Kidney (tissue), 14 donors: Measurements from ENCODE around the gene GLOD5. TPM values are rescaled to one million over a fixed set of nuclear protein-coding genes. Genes with fewer than 3 reads are reported as not detected.

Experiments used
- DNase-seq, 5 donors: peaks; one replicate each; pipeline ENCODE4 v3.0.0-alpha.2; 2013 to 2020
- FAIRE-seq: peaks from 2 replicates; lab custom pipeline; 2012; peaks lifted over from hg19 to GRCh38; lab: Jason Lieb, UNC
- H3K27ac ChIP-seq, 2 donors: one replicate each; pipeline ENCODE4 v1.7.0; 2013; ENCODE audit warnings: low read depth in 2 of 2, low read length in 2 of 2, inconsistent platforms in 1 of 2
- H3K27me3 ChIP-seq: one replicate; pipeline ENCODE4 v1.7.1; 2013; ENCODE audit warnings: low read length, inconsistent platforms; ENCODE audit not compliant: control insufficient read depth, insufficient read depth
- H3K36me3 ChIP-seq, 3 donors: one replicate each; pipeline versions ENCODE4 v1.7.0 to v1.7.1; 2013; ENCODE audit warnings: low read length in 3 of 3, control low read depth in 1 of 3, inconsistent platforms in 1 of 3; ENCODE audit not compliant: insufficient read depth in 3 of 3, control insufficient read depth in 2 of 3
- H3K4me1 ChIP-seq, 3 donors: one replicate each; pipeline versions ENCODE4 v1.7.0 to v1.7.1; 2013; ENCODE audit warnings: low read length in 3 of 3, inconsistent platforms in 1 of 3, low read depth in 1 of 3; ENCODE audit not compliant: control insufficient read depth in 2 of 3, insufficient read depth in 2 of 3
- H3K4me3 ChIP-seq, 3 donors: one replicate each; pipeline versions ENCODE4 v1.7.0 to v1.8.1; 2013; ENCODE audit warnings: low read length in 3 of 3, control low read depth in 1 of 3, inconsistent platforms in 1 of 3
- H3K9ac ChIP-seq, 3 donors: one replicate each; pipeline versions ENCODE4 v1.7.0 to v1.7.1; 2013; ENCODE audit warnings: low read length in 3 of 3, control low read depth in 1 of 3, inconsistent platforms in 1 of 3
- H3K9me3 ChIP-seq, 3 donors: one replicate each; pipeline versions ENCODE4 v1.7.0 to v1.7.1; 2013; ENCODE audit warnings: low read length in 3 of 3, control low read depth in 1 of 3, inconsistent platforms in 1 of 3; ENCODE audit not compliant: control insufficient read depth in 2 of 3, insufficient read depth in 1 of 3
- CTCF ChIP-seq: IDR thresholded peaks from 3 replicates; pipeline ENCODE4 v1.5.1; 2012; ENCODE audit warnings: mild to moderate bottlenecking, moderate library complexity, borderline replicate concordance; ENCODE audit not compliant: insufficient read depth; ENCODE audit errors: extremely low read depth
- intact Hi-C: fragments of 100-400 bp; cut with DNase I; formaldehyde crosslinking; loops from one replicate; pipeline ENCODE4 v1.11.1; 2022
- polyA plus RNA-seq: library from polyadenylated mRNA; stranded (reverse); fragments of 350-450 nt; fragmentation: Illumina TruSeq; extraction: RNeasy Lipid Tissue Mini Kit (QIAGEN cat#74804); gene quantifications from one replicate; pipeline ENCODE4 v1.2.3, GENCODE V29; 2014; ENCODE audit warnings: low read depth, low replicate concordance; ENCODE audit not compliant: insufficient read depth
- total RNA-seq: library from RNA; stranded (reverse); fragmentation: NEBNext Ultra II Directional; extraction: Animal tissue kit (Norgen Biotek cat#: 25700); gene quantifications from one replicate; pipeline ENCODE4 v1.2.1, GENCODE V29; 2021
- donor health status: control.
- donor health status: control.
- donor health status: control.
- donor health status: control.
- donor health status: control.
- donor health status: DM: yes; HTN: yes; CAD: no.
- donor health status: Normal renal cell carcinoma (clear cell type).

GLOD5 gene
- total and polyA plus RNA-seq, 2 donors from 2014 or later, result 0.94 to 12.6 TPM

- H3K9ac ChIP-seq, result no peak overlapping the region
- H3K9me3 ChIP-seq, result no peaks in the 10 kb centered on the region
- no peak overlapping the region for H3K27ac ChIP-seq
- FAIRE-seq, result no peak
- no peaks in the 10 kb centered on the region for H3K4me1 ChIP-seq
- H3K27me3 ChIP-seq, result peaks cover 2% of the 10 kb centered on the region
- H3K36me3 ChIP-seq, result no peaks in the 10 kb centered on the region
- intact Hi-C loops, result no loop called here
- TF ChIP-seq CTCF, result no peak
- no peak for DNase-seq
- no peak overlapping the region for H3K4me3 ChIP-seq
Measured at GRCh38 chrX:48776818-48777439, 15.4 kb downstream of the GLOD5 start.

- no peak for FAIRE-seq
- Histone ChIP-seq H3K4me3 (no peak overlapping the region), H3K4me1 (no peaks in the 10 kb centered on the region), H3K36me3 (no peaks in the 10 kb centered on the region), H3K27me3 (peaks cover 2% of the 10 kb centered on the region), H3K9ac (no peak overlapping the region), H3K27ac (no peak overlapping the region), H3K9me3 (no peaks in the 10 kb centered on the region)
- intact Hi-C loops, result no loop called here
- no peak for TF ChIP-seq CTCF
- DNase-seq, result no peak
Measured at GRCh38 chrX:48779399-48779798, 17.9 kb downstream of the GLOD5 start.

GRCh38 chrX:48781705-48782104, 20.2 kb downstream of the GLOD5 start:
- Histone ChIP-seq H3K27ac (no peak overlapping the region), H3K9me3 (no peaks in the 10 kb centered on the region), H3K4me3 (no peak overlapping the region), H3K36me3 (no peaks in the 10 kb centered on the region), H3K9ac (no peak overlapping the region), H3K4me1 (no peaks in the 10 kb centered on the region), H3K27me3 (peaks cover 2% of the 10 kb centered on the region)
- intact Hi-C loops, result no loop called here
- no peak for FAIRE-seq
- TF ChIP-seq CTCF, result no peak
- DNase-seq, result no peak

- Histone ChIP-seq H3K9me3 (no peaks in the 10 kb centered on the region), H3K36me3 (no peaks in the 10 kb centered on the region), H3K4me3 (no peak overlapping the region), H3K27me3 (peaks cover 2% of the 10 kb centered on the region), H3K4me1 (no peaks in the 10 kb centered on the region), H3K9ac (no peak overlapping the region), H3K27ac (no peak overlapping the region)
- DNase-seq, result no peak
- FAIRE-seq, result no peak
- no peak for TF ChIP-seq CTCF
- intact Hi-C loops, result no loop called here
Measured at GRCh38 chrX:48782216-48782615, 20.7 kb downstream of the GLOD5 start.
